H1 (cell line): ENCODE data around the gene CKLF.

Experiments
- EZH2 ChIP-seq: fragments of 200-600 bp; sonication (generic); IDR thresholded peaks from 2 replicates; pipeline ENCODE4 v1.7.1; 2012; ENCODE audit warnings: low read depth, mild to moderate bottlenecking, moderate library complexity, low read length, inconsistent platforms; ENCODE audit not compliant: severe bottlenecking
- POLR2AphosphoS5 ChIP-seq: IDR thresholded peaks from 2 replicates; pipeline ENCODE4 v1.6.1; 2011; ENCODE audit warnings: low read depth, low read length
- TCF12 ChIP-seq: IDR thresholded peaks from 2 replicates; pipeline ENCODE4 v1.6.1; 2011; ENCODE audit warnings: low read depth, mild to moderate bottlenecking, low read length

DNA sequence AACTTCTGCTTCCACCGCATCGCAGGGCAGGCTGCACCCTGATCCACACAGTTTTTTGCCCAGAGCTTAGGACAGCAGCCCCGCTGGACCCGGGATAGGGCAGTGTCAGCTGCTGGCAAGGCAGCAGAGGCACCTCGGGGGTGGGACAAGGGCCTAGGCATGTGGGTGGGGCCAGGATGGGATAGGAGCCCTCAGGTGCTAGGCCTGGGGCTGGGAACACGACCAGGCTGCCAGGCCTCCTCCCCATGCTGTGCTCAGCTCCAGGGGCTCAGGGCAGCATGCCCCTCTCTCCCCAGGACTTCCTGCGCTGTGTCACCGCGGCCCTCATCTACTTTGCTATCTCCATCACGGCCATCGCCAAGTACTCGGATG lies 56.7 kb downstream of the CKLF start:
- TF ChIP-seq TCF12 (no peak), POLR2AphosphoS5 (no peak), EZH2 (no peak)
